NCI-H2171 treated with DMSO at 0.1 percent for 48 hours (cell line): ENCODE measurements around the gene UVSSA.

Experiments used
- DNase-seq: peaks from one replicate; lab custom pipeline; 2025; lab: John Stamatoyannopoulos, UW

The UVSSA gene

DNA sequence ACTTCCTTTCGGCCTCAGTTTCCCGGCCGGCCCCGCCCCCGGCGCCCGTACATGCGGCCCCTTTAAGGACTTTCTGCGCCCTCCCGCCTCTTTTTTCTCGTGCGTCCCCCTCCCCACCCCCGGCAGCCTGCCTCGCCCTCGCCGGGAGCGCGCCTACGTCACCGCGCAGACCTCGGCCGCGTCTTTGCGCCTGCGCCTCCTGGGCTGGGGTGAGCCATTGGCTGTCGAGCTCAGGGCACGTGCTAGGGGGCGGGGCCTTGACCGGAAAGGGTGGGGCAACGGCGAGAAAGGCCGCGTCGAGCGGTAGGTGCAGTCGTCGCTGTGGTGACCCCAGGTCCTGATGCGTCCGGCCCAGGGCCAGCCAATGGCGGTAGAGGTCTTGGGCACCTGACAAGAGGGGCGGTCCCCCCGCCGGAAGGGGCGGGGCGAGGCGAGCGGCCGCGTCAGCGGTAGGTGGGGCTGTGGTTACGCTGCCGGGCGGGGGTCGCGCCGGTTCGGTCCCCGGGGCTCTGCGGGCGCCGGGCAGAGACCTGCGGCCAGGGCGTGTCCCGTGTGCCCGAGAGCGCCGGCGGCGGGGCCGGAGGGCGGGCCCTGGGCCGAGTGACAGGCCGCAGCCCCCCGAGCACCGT, at the start of gene UVSSA:
Gene UVSSA, plus strand, starts transcription at position 428 of the 629 bp plus-strand sequence. CDS start 884 bp downstream, outside the sequence.
- peak; percentile 93 for DNase-seq

- no peak for DNase-seq
Observed at GRCh38 chr4:1297456-1298325, 49.3 kb upstream of the UVSSA start.

GRCh38 chr4:1298461-1298860, 48.5 kb upstream of the UVSSA start:
- no peak for DNase-seq

DNA sequence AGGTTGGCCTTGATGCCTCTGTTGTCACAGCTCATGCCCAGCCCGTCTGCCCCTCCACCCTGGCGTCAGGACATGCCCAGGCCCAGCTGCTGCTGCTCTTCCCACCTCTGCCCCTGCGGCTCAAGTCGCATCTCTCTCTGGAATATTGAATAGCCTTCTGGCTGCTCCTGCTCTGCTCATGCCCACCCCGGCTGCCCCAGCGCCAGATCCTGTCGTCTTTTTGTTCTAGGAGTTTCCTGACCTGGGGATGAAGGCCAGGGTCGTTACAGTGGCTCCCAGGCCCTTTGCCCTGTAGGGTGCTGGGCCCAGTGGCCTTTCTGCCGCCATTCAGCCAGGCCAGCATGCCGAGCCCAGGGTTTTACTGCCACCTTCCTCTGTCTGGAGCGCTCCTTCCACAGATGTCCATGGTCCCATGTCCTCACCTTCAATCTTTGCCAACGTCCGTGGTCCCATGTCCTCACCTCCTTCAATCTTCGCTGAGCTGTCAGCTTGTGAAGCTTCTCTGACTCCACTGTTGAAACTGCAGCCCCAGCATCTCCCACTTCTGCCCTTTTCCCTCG, 47.6 kb upstream of the UVSSA start:
- no peak for DNase-seq

GRCh38 chr4:1300466-1301455, 46.2 kb upstream of the UVSSA start:
- no peak for DNase-seq

DNA sequence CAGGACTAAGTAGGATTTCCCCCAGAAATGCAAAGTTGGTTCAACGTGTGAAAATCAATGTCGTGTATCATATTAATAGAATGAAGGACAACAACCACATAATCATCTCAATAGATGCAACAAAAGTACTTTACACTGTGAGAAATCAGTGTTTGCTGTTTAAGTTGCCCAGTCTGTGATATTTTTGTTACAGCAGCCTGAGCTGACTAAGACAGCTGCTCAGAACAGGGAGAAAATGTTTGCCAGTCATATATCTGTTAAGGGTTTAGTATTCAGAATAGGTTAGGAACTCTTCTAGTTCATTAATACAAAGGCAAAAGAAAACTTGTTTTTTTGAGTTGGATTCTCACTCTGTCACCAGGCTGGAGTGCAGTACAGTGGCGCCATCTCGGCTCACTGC, 44.8 kb upstream of the UVSSA start:
- no peak for DNase-seq

DNA sequence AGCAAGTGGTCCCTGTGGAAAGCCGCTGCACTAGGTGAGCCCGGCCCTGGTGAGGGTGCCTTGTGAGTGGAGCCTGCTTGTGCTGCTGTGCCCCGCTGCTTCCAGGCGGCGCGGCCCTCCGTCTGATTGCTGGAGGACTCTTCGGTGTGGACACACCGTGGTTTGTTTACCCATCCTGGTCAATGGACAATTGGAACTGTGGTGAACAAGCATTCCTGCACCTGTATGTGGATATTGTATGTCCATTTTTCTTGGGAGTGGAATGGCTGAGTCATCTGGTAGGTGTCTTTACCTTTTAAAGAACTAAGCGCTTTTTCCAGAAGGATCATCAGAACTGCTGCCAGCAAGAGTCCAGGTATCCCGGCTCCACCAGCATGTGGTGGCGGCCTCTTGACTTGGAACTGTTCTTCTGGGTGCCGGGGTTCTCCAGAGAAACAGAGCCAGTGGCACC, 41.7 kb upstream of the UVSSA start:
- no peak for DNase-seq

DNA sequence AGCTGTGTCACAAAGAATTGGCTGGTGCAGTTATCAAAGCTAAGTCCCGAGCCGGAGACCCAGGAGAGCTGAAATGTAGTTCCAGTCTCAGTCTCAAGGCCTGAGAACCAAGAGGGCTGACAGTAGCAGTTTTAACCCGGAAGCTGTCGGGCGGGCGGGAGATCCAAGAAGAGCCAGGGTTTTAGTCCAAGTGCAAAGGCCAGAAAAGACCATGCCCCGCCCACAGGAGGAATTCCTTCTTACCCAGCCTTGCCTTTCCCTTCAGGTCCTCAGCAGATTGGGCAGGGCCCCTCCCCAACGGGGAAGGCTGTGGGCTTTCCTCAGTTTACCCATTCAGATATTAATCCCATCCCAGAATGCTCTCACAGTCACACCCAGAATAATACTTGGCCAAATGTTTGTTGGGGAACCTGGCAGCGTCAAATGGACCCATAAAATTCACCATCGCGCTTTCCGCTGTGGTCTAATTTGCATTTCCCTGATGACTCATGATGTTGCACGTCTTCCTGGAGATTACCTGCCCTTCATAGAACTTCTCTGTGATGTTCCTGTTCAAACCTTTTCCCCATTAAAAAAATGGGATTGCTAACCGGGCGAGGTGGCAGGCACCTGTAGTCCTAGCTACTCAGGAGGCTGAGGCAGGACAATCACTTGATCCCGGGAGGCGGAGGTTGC, 41.1 kb upstream of the UVSSA start:
- no peak for DNase-seq

DNA sequence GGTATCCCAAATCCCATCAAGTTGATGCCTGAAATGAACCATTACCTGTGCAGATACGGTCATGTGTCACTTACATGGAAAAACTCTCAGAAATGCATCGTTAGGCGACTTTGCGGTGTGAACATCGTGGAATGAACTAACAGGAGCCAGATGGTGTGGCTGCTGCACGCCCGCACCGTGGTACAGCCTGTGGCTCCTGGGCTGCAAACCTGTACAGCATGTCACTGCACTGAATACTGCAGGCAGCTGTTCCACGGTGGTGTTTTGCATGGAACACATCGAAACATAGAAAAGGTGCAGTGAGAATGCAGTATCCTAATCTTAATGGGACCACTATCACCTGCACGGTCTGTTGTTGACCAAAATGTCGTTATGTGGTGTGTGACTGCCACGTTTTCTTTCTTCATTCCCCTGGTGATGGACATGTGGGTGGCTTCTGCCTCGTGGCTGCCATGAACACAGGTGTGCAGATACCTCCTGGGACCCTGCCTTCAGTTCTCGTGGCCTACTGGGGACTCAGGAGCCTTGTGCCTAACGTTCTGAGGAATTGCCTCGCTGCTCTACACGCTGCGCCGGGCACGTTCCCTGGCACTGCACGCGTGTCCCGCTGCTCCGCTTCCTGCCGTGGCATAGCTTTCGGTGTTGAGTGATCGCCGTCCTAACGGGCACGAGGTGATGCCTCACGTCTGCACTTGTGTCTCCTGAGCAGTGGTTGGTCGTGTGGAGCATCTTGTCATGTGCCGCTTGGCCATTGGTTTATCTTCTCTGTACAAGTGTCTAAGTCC, 38.9 kb upstream of the UVSSA start:
- DNase-seq: no peak

- no peak for DNase-seq
Observed at GRCh38 chr4:1309261-1310010, 37.6 kb upstream of the UVSSA start.

DNA sequence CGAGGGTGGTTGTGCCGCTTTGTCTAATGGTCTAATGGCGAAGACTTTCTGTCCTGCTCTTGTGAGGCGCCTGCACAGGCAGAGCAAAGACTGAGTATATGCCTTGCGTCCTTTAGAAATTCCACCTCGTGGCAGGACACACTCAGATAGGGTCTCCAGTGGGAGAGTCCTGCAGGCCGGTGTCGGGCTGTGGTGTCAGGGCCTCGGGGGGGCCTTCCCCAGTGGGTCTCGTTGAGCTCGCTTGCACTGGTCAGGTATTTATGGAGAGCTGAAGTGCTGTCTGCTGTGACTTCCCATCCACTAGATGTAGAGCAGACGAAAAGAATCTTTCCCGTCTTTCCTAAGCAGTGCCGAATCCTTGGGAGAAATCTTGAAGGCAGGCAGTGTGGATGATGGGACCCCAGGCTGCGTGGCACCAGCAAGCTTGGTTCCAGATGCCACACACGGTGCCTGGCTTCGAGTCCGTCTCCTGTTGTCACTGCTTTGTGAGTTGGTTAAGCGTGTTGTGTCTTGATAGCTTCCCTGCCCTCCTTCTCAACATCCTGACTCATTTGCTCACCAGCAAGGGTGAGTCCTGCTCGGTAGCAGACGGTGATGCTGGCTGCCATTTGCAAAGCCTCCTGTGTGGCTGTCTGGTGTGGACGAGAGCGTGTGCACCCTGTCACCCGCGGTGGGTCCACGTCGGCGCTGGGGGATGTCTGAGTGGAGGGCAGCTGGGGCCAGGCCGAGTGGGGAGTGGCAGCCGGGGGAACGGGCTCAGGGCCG, 36.8 kb upstream of the UVSSA start:
- DNase-seq: no peak

GRCh38 chr4:1310796-1311631, 36.0 kb upstream of the UVSSA start:
- no peak for DNase-seq

GRCh38 chr4:1312821-1313640, 34.0 kb upstream of the UVSSA start:
- DNase-seq: no peak

- no peak for DNase-seq
Observed at GRCh38 chr4:1315306-1315705, 31.7 kb upstream of the UVSSA start.

DNA sequence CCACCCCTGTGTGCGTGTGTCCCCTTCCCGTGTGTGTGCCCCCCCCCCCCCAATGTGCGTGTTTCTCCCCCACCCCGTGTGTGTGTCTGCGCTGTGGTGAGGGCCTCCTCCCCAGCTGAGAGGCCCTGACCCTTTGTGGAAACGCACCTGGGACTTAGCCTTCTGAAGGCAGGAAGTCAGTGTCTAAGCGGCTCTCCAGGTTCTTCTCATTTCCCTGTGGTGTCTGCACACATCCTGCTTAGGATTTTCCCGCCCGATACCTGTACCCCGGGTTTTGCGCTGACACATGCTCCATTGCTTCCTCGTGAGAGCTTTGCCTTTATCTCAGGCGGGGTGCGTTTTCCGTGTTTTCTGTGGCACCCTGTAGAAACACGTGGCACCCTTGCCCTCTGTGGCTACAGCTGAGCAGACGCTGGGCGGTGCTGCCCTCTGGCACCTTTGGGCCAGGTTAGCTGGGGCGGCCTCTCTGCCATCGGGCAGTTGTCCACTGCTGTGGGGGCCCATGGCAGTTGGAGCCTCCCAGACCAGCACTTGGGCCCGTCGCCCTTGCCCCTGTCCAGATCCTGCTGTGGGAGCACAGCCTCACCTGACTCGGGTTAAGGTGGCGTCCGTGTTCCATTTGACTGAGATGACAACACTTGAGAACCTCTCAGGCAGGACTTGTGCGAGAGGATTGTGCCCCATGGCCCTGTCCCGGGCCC, 31.0 kb upstream of the UVSSA start:
- no peak for DNase-seq

DNA sequence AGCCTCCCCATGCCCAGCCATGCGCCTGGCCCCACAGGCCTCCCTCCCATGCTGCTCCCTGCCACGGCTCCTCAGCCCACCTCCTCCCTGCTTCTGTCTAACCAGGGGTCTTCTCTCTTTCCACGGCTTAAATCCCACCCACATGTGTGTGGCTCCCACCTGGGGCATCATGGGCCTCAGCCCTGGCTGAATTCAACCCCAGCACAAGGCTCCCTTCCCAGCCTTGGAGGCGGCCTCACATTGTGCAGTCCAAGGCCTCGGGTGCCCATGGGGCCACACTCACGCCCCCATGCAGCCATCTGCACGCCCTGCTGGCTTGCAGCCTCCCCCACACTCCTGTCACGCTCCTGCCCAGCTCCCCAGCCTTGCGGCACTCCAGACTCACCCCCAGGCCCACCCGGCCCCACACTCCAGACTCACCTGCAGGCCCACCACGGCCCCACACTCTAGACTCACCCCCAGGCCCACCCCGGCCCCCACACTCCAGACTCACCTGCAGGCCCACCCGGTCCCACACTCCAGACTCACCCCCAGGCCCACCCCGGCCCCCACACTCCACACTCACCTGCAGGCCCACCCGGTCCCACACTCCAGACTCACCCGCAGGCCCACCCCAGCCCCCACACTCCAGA, 30.4 kb upstream of the UVSSA start:
- DNase-seq: no peak
